ENCODE data around the gene FOXN3. TPM values are rescaled to one million over a fixed set of nuclear protein-coding genes. Genes with fewer than 3 reads are reported as not detected.

Gene FOXN3
- polyA plus RNA-seq, 1 donor from 2014 or later: 10.3 TPM

DNA sequence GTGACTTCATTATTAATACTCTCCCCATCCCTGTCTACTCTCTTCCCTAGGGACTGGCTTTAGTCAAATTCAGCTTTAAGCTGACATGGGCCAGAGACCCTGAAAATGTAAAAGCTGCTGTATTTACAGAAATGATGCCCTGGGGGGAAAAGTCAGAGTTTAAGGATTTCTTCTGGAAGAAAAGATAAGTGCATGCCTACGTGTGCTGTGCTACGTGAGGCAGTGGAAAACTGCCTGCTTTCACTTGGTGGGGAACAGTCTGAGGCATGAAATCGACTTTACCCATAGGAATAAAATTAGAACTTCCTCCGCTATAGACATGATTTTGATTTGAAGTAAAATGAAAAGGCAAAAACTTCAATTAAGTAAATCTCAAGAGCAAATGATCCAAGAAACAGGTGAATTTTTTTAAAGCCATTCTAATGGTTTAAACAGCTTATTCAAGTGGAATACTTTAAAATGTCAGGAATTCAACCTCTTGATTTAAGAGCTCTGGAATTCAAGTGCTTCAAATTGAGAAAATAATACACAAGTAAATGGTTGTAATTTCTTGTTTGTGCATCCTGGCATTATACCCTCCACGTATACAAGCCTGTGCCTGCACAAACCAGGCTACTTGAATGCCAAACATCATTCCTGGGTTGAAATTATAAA lies 168.5 kb downstream of the FOXN3 start:
- no peaks in the 10 kb centered on the region for H3K36me3 ChIP-seq (ENCODE audit: insufficient read depth, low read length)
- H2AFZ ChIP-seq (ENCODE audit: low read depth, low read length): no peak overlapping the region
- H3K79me2 ChIP-seq (replicated peaks; ENCODE audit: insufficient read depth, low read length): no peaks in the 10 kb centered on the region
- no peaks in the 10 kb centered on the region for H4K20me1 ChIP-seq (ENCODE audit: insufficient read depth)
- no peak overlapping the region for H3K4me3 ChIP-seq (ENCODE audit: low read length)
- H3K4me2 ChIP-seq (ENCODE audit: low read length): no peak overlapping the region
- H3K9ac ChIP-seq (ENCODE audit: low read length): no peak overlapping the region
- no peaks in the 10 kb centered on the region for H3K9me3 ChIP-seq (ENCODE audit: low read length)
- H3K27me3 ChIP-seq (ENCODE audit: insufficient read depth, low read depth, low read length): no peaks in the 10 kb centered on the region
- no peak for TF ChIP-seq EZH2 (IDR thresholded peaks at IDR 0.05; ENCODE audit: borderline replicate concordance, insufficient read depth, low read length, poor library complexity, severe bottlenecking)
- no peak for TF ChIP-seq POLR2AphosphoS5 (IDR thresholded peaks at IDR 0.05)
- TF ChIP-seq SMC3 (conservative IDR thresholded peaks at IDR 0.05; ENCODE audit: poor library complexity): no peak
- no peak for TF ChIP-seq RAD21 (conservative IDR thresholded peaks at IDR 0.05)
- TF ChIP-seq, protein P1, sequence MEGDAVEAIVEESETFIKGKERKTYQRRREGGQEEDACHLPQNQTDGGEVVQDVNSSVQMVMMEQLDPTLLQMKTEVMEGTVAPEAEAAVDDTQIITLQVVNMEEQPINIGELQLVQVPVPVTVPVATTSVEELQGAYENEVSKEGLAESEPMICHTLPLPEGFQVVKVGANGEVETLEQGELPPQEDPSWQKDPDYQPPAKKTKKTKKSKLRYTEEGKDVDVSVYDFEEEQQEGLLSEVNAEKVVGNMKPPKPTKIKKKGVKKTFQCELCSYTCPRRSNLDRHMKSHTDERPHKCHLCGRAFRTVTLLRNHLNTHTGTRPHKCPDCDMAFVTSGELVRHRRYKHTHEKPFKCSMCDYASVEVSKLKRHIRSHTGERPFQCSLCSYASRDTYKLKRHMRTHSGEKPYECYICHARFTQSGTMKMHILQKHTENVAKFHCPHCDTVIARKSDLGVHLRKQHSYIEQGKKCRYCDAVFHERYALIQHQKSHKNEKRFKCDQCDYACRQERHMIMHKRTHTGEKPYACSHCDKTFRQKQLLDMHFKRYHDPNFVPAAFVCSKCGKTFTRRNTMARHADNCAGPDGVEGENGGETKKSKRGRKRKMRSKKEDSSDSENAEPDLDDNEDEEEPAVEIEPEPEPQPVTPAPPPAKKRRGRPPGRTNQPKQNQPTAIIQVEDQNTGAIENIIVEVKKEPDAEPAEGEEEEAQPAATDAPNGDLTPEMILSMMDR (IDR thresholded peaks at IDR 0.05; ENCODE audit: poor library complexity, severe bottlenecking): no peak
- no peak for TF ChIP-seq MXI1 (conservative IDR thresholded peaks at IDR 0.05; ENCODE audit: poor library complexity, severe bottlenecking)
- TF ChIP-seq TAF1 (IDR thresholded peaks at IDR 0.05; ENCODE audit: low read depth): no peak
- TF ChIP-seq, protein P2, sequence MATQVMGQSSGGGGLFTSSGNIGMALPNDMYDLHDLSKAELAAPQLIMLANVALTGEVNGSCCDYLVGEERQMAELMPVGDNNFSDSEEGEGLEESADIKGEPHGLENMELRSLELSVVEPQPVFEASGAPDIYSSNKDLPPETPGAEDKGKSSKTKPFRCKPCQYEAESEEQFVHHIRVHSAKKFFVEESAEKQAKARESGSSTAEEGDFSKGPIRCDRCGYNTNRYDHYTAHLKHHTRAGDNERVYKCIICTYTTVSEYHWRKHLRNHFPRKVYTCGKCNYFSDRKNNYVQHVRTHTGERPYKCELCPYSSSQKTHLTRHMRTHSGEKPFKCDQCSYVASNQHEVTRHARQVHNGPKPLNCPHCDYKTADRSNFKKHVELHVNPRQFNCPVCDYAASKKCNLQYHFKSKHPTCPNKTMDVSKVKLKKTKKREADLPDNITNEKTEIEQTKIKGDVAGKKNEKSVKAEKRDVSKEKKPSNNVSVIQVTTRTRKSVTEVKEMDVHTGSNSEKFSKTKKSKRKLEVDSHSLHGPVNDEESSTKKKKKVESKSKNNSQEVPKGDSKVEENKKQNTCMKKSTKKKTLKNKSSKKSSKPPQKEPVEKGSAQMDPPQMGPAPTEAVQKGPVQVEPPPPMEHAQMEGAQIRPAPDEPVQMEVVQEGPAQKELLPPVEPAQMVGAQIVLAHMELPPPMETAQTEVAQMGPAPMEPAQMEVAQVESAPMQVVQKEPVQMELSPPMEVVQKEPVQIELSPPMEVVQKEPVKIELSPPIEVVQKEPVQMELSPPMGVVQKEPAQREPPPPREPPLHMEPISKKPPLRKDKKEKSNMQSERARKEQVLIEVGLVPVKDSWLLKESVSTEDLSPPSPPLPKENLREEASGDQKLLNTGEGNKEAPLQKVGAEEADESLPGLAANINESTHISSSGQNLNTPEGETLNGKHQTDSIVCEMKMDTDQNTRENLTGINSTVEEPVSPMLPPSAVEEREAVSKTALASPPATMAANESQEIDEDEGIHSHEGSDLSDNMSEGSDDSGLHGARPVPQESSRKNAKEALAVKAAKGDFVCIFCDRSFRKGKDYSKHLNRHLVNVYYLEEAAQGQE (IDR thresholded peaks at IDR 0.05; ENCODE audit: borderline replicate concordance): no peak
- TF ChIP-seq EP300 (conservative IDR thresholded peaks at IDR 0.05; ENCODE audit: poor library complexity, severe bottlenecking): no peak
- no peak overlapping the region for H3K27ac ChIP-seq (ENCODE audit: low read length)
- H3F3A ChIP-seq (ENCODE audit: insufficient read depth, low read length, poor library complexity, severe bottlenecking): no peaks in the 10 kb centered on the region
- H3K9me2 ChIP-seq (ENCODE audit: insufficient read depth, low read length): no peaks in the 10 kb centered on the region

DNA sequence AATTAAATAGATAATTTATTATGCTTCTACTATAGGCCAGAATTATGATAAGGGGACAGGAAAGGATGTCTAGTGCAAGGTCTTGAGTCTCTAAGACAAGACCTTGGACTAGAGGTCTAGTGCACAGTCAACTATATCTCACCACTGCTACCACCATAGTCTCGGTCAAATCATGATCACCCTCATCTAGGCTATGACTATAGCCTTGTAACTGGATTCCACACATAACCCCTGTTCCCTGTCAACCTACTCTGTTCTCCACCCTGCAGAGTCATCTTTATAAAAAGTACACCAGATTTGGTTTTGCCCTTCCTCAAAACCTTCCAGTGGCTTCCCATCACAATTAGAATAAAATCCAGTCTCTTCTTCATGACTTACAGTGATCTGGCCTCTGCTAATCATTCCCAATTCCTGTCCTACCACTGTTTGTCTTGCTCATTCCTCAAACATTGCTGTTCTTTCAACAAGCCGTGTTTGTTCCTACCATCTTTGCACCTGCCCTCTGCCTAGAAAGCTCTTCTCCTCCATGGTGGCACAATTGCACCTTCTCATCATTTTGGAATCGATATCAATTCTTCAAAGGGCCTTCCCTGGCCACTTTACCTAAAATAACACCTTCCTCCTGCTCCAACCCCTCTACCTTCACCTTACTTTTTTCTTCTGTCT lies 169.4 kb downstream of the FOXN3 start:
- Histone ChIP-seq H3K27ac (ENCODE audit: low read length) (no peak overlapping the region), H3K79me2 (replicated peaks; ENCODE audit: insufficient read depth, low read length) (no peaks in the 10 kb centered on the region), H3K36me3 (ENCODE audit: insufficient read depth, low read length) (no peaks in the 10 kb centered on the region), H2AFZ (ENCODE audit: low read depth, low read length) (no peak overlapping the region), H3K4me2 (ENCODE audit: low read length) (no peak overlapping the region), H3K27me3 (ENCODE audit: insufficient read depth, low read depth, low read length) (no peaks in the 10 kb centered on the region), H3K4me3 (ENCODE audit: low read length) (no peak overlapping the region), H3K9me3 (ENCODE audit: low read length) (no peaks in the 10 kb centered on the region), H3F3A (ENCODE audit: insufficient read depth, low read length, poor library complexity, severe bottlenecking) (no peaks in the 10 kb centered on the region), H4K20me1 (ENCODE audit: insufficient read depth) (no peaks in the 10 kb centered on the region), H3K9ac (ENCODE audit: low read length) (no peak overlapping the region), H3K9me2 (ENCODE audit: insufficient read depth, low read length) (no peaks in the 10 kb centered on the region)
- TF ChIP-seq, protein P2 (IDR thresholded peaks at IDR 0.05; ENCODE audit: borderline replicate concordance): no peak
- TF ChIP-seq SMC3 (conservative IDR thresholded peaks at IDR 0.05; ENCODE audit: poor library complexity): no peak
- TF ChIP-seq RAD21 (conservative IDR thresholded peaks at IDR 0.05): no peak
- no peak for TF ChIP-seq EP300 (conservative IDR thresholded peaks at IDR 0.05; ENCODE audit: poor library complexity, severe bottlenecking)
- TF ChIP-seq, protein P1 (IDR thresholded peaks at IDR 0.05; ENCODE audit: poor library complexity, severe bottlenecking): no peak
- TF ChIP-seq MXI1 (conservative IDR thresholded peaks at IDR 0.05; ENCODE audit: poor library complexity, severe bottlenecking): no peak
- TF ChIP-seq EZH2 (IDR thresholded peaks at IDR 0.05; ENCODE audit: borderline replicate concordance, insufficient read depth, low read length, poor library complexity, severe bottlenecking): no peak
- no peak for TF ChIP-seq POLR2AphosphoS5 (IDR thresholded peaks at IDR 0.05)
- TF ChIP-seq TAF1 (IDR thresholded peaks at IDR 0.05; ENCODE audit: low read depth): no peak

Measured in neural cell (in vitro differentiated cells).